Epidermal melanocyte (primary cell): ENCODE results near the gene CAPN7.
A peak's percentile ranks its signal among the peaks of the same experiment; 100 is the strongest.

Experiments
- DNase-seq: peaks from one replicate; pipeline ENCODE4 v3.0.0; 2011; ENCODE audit warnings: low spot score; ENCODE audit not compliant: insufficient read length

CAPN7 gene

DNA sequence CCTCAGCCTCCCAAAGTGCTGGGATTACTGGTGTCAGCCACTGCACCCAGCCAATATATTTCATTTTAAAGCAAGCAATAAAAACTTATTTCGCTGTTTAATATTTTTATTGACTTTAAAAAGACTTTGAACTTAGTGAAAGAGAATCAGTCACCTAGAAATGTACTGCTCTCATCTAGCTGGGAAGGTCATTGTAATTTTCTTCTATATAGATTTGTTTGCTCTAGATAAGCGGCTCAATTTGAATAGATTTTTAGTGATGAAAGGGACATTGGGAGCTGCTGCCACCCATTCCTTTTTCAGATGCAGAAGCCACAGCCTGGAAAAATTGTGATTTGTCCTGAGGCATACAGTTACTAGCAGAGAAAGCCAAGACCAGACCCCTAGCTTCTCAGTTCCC, 40.1 kb downstream of the CAPN7 start:
- no peak for DNase-seq

DNA sequence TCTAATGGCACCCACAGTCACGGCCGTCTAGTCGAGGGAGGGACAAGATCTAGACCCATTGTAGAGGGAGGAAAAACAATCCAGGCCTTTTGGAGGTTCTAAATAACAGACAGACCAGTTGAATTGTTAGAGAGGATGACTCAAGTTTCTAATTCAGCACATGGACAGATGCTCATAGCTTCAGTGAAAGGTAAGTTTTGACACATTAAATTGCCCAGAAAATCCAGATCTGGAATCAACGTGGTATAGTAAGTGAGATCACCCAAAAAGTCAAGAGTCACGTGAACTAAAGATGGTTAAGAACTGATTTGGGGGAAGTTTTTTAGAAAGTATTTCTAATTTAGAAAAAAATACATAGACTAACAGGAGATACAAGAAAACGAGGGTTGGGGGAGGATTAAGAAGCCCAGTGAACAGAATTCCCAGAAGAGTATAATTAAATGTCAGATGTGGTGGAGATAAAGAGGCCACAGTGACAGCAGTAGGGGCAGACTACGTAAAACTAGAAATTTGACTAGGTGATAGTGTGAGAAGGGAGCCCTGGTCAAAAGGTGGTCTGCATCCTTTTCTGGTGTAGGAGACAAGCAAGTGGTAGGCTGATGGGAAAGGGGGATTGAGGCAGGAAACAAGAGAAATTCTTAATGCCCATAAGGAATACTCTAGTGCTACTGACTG, 47.1 kb downstream of the CAPN7 start:
- DNase-seq = no peak

DNA sequence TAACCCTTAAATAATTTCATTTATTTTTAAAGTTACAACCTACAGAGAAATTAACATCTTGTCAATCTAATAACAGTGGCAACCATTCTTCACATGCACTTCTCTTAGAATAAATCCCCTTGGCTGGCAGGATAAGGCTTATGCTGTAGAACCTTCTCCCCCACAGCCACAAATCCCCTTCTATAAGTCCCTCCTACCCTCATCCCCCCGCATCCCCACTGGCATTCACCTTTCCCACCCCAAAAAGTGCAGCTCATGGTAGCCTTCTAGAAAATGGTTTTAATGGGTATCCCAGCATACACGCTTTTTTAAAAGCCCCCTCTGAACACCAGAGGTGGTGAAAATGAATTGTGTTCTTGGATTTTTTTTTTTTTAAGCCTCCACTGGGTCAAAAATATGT, 49.2 kb downstream of the CAPN7 start:
- no peak for DNase-seq

DNA sequence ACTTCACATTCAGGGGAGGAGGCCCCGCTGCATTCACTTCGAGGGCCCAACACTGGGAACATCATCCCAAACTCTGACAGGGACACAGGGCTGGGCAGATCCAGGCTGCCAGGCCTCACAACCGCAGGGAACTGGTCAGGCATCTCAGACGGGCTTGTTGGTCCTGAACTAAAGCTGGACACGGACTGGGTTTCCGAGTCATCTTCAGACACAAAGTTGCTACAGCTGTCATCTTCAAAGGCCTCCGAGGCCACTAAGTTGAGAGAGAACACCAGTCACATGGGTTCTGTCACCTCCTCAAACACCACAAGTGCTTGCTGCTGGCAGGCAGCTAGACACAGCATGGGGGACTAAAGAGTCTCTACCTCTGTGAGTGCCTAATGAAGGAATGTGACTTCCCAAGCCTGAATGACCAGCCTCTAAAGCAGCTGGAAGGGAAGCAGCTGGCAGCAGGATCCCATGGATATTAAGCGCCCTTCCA, 50.9 kb downstream of the CAPN7 start:
- DNase-seq = no peak

DNA sequence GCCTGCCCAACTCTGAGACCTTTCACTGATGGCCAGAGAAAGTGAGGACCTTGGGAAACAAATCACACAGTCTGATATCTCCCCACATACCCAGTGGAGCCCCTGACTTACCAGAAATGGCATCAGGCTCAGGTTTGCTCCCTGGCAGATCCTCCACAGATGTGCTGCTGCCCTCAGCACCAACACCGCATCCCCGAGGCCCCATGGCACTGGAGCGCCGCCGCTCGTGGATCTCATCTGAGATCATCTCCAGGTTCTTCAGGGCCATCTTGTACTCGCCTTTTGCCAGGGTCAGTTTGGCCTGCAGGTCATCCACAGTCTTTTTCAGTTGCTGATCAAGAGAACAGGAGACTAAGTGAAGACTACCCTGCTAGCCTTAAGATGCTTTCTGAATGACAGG, 52.7 kb downstream of the CAPN7 start:
- DNase-seq = no peak

DNA sequence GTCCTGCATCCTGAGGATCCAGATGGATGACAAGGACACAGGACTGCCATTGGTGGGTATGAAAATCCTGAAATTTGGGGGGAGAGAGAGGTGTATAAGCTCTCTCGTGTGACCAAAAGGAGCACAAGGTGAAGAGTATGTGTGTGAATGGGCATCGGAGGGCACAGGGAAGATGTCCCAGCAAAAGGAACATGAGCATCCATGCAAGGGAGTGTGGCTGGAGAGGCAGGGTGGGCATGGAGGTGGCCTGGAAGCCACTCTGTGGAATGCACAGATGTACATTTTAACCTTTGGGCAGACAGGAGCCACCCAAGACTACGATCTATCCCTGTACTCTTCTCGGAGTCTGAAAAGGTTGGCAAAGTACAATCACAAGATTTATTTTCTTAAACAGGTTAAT, 54.5 kb downstream of the CAPN7 start:
- no peak for DNase-seq

DNA sequence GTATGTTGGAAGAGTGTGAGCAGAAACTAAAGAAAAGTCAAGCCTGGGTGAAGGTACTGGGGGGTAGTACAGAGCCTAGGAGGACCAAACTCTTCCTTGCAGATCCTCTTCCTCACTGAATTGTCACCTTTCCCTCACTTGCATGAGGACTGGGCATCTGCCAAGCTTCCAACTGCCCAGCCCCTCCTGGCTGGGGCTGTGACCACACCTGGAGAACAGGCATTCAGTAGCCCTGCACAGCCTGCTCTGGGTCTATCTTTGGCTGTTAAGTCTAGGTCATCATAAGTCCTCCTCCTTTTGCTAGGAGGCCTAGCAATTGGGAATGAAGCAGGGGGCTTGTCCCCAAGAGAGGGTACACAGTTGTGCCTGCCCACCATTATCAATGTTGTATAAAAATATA, 55.2 kb downstream of the CAPN7 start:
- DNase-seq = no peak

DNA sequence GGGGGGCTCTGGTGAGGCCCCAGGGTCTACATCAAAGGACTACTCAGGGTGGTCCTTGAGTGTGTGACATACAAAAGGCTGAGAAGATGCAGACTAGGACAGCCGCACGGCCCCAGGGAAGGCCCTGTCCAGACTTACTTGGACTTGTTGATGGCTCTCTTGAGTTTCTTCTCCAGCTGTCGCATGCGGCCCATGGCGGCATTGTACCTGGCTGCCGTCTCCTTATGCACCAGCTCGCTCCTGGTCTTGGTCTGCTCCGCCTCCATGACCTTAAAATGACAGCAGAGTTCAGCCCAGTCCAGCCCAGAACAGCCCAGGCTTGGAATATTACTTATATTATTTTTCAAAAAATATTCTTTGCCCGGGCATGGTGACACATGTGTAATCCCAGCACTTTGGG, 56.0 kb downstream of the CAPN7 start:
- DNase-seq = no peak

DNA sequence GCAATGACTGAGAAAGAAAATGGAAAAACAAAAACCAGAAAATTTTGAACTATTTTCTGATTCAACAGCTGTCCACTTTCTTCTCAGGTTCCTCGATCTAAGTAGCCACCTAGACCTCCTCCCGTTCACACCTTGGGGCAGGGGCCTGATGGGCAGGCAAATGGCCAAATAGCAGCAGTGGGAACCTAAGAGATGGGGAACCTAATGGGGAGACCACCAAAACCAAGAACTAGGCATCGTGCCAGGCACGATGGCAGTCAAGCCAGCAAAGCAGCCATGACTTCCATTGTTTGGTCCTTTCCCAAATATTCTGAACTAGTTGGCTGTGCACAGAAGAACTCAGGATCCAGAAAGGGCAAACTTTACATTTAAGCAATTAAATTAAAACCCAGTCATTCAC, 57.1 kb downstream of the CAPN7 start:
- DNase-seq = no peak

DNA sequence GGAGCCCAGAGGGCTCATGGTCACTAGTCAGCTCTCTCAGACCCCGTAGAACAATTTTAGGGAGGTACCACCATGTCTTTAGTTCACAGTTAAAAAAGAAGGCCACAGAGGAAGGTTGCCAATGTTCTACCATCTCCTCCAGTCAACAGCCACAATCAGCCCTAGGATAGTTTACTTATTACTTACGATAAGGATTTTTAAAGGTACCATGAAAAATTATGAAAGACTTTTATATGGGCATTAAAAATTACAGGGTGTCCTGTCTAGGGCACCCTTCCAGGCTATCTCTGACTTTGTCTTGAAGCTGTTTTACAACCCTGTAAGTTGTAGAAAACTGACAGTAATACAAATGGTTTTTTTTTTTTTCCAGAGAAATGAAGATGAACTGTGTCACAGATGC, 57.9 kb downstream of the CAPN7 start:
- no peak for DNase-seq

DNA sequence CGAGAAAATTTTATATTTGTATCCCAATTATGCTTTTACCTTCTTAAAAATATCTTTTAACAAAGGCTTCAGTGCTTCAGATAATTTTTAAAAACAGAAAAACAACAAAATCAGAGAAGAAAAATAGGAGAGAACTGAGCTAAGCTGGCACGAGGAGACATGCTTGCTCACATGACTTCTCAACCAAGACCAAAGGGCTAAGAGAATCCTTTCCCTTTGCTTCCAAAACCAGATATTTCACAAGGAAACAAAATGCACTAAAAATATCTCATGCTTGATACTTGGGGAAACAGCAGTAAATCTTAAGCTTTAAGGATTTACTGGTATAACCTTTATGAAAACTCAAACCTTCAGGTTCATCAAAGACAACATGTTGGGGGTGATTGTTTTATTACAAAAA, 58.4 kb downstream of the CAPN7 start:
- no peak for DNase-seq

DNA sequence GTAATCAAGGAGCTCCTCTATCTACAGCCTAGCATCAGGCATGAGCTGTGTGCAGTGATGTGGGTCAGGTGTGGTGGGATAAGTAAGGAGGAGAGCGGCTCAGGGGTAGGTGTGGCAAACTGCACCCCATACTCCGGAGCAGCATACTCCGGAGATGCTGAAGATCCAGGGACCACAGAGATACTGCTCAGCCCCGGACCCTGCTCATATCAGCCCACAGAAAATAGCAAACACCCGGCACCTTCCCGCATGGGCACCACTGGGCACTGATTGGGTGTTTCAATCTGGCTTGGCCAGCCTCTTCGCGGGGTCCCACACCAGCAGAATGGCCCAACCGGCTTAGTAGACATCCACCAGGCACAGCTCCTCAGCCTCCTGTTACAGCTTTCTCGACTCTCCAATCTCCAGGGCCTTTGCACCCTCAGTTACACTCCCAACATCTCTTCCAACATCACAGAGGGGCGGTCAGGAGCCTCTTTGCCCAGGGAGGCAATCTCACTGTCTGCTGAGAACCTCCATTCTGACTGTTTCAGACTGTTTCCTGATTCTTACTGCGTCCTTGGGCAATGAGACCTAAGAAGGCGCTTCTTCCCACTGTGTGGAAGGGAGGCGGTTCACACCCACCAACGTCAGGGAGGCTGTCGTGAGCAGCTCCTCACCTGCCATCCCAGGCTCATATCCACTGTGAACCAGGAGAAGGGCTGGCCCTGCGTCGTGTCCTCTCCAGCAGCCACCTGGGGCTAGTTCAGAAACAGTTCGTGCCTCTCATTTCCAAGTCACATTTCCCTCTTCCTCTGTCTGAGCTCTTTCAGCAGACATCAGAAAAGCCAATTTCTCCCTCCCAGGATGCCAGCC, 59.8 kb downstream of the CAPN7 start:
- DNase-seq = no peak

DNA sequence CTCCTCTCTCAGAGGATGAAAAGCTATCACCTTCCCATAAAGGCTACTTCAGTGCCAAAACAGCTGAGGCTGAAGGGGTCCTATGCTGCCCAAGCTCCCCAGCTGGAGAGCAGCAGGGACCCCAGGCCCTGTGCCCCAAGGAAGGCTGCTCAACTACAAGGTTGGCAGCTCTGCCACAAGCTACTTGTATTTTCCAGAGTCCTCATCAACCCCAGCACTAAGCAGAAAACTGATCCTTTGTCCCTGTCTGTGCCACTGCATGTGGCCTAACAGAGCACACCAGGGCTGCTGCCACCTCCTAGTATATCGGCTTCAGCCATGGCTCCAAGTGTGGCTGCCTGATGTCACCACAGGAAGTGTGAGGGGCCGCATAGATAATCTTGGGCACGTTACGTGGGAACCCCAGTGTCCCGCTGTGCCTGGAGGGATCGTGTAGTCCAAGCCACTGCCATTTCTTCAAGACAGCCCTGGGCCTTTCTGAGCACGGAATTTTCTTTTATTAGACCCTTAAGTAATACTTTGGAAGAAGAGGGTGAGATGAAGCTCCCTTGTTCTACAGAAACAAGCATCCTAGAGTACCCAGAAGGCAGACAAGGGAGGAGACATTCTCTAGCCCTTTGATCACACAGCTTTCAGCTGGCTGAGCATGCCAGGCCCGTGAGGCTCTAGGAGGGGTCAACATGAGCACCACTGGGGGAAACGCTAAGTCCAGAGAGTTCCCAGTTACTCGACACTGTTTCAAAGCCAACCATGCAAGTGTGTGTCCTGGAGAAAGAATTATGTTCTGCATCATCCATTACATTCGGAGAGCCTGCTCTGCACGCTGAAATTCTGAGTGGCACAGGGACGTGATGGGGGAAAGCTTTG, 60.7 kb downstream of the CAPN7 start:
- no peak for DNase-seq

DNA sequence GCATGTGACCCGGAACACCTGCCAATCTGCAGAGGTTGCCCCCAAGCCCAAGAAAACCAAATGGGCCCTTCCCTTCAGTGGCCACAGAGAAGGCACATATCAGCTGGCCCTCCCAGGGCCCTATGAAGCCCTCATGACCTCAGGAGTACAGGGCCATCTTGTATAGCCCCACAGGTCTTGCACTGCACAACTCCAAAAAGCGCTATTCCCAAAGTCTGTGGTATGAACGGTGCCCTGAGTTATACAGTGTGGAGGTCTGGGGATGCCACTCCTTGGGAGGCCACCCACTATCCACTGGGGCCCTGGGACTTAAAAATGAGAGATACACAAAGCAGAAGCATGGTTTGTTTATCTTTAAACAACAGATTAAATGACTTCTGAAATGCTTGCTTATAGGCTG, 61.5 kb downstream of the CAPN7 start:
- no peak for DNase-seq

DNA sequence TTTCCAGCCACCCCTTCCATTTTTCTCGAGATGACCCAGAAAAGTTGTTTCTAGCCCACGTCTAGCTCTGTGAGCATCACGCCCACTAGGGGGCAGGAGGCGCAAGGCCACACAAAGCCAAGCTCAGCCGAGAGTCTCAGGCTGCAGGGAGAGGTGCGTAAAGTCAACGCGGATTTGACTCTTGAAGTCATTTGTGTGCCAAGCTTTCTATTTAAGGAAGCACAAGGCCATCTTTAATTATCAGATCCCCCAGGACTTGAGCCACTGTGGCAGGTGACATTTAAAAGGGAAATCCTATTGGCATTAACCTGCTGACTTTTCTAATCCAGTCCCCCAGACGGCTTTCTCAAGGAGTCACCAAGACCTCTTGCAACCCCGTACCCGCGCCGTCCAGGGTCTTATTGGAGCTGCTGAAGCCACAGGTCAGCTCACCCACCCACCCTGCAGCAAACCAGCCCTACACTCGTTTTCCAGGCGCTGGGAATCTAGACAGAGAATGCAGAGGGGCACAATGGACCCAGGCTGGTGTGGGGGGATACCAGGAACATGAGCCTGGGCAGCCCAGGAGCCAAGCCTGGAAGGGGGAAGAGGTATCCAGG, 62.1 kb downstream of the CAPN7 start:
- DNase-seq = peak; percentile 90

DNA sequence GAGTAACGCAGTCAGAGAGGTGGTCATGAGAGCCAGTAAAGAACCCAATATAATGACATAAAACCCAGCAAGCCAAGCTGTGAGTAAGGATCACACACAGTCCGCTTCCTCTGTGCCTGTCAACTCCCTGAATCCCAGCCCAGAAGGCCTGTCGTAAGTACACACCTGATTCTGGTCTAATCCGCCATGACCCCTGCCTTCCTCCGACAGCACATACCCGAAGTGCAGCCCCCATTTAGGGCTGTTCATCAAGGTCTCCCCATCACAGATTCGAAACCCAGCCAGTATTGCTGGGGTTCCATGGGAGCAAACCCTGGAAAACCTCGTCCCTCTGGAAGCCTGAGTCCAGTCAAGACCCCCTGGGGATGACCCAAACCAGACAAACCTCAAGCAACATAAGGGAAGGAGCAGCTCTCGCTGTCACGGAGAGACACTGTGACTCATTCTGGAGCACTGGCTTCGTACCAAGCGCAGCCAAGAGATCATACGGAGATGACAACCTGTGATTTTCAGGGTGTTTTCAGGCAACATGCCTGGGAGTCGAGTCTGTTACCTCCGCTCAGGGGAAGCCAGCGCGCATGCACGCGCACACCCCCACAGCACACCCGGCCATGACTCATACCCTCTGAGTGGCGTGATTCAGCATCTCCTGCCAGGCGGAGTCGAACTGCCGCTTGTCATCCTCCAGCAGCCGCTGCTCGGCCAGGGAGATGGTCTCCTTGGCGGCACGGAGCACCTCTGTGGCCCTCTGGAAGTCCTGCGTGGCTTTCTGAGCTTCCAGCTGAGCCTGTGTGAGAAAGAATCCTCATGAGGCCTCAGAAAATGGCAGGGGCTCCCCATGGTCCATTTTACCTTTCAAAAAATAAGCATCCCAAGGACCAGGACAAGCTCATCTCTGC, 63.3 kb downstream of the CAPN7 start:
- no peak for DNase-seq

DNA sequence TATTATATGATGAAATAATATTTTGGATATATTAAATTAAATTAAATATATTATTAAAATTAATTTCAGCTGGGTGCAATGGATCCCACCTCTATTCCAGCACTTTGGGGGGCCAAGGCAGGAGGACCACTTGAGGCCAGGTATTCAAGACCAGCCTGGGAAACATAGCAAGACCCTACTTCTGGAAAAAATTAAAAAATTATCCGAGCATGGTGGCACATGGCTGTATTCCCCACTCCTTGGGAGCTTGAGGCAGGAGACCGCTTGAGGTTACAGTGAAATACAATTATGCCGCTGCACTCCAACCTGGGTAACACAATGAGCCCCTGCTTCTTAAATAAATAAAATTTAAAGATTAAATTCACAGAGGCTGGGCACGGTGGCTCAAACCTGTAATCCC, 65.0 kb downstream of the CAPN7 start:
- no peak for DNase-seq

DNA sequence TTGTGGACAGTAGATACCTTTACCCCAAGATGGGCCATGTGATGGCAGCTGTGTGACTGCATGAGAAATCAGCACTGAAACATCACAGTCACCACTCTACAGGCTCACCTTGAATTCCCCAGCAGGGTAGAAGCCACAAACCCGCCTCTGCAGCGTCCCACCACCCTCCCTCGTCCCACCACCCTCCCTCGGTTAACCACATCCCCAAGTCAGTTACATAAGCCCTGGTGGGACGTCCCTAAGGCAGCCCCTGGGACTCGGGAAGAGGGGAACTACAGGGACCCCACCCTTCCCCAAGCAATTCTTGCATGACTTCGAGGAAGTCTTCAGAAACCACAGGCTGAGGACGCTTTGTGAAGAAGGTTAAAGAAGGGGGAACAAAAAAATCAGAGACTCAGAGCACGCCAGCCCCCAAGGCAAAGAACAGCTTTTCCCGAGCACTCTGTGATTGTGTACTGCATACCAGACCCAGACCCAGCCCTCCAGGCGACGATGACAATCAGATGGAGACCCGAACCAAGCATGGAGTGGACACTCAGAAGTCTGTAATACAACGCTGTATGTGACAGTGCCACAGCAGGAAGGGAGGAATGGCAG, 65.8 kb downstream of the CAPN7 start:
- no peak for DNase-seq

DNA sequence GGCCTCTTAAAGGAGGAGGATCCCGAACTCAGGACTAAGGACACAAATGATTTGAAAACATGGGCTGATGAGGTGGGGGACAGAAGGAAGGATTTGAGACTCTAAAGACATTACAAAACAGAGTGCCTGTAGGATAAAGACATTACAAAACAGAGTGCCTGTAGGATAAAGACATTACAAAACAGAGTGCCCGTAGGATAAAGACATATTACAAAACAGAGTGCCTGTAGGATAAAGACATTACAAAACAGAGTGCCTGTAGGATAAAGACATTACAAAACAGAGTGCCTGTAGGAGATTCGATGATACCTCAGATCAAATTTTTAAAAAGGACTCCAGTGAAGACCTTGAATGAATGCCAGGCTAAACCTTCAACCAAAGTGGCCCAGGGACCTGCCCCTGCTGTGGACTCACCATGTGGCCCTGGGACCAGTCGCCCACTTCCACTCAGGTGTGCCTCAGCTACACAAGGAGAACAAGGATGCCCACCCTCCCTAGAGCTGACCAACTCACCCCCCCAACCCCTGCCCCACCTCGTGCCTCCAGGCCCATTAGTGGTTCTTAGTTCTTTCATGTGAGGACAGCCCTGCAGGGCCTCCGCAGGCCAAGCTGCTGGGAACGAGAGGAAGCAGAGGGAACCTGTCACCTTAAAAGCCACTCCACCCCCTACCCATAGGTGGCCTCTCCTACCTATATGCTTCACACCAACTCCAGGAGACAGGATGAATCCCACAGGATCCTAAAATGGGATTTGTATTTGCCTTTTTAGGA, 66.6 kb downstream of the CAPN7 start:
- no peak for DNase-seq
